ENCODE results near the gene STARD3. TPM values are rescaled to one million over a fixed set of nuclear protein-coding genes. Genes with fewer than 3 reads are reported as not detected.

STARD3 gene
- total and polyA plus RNA-seq, 2 of the 13 experiments (the other 11 are each of a cell fraction or from before 2014, with no cell fraction given): 34.6 to 100 TPM

DNA sequence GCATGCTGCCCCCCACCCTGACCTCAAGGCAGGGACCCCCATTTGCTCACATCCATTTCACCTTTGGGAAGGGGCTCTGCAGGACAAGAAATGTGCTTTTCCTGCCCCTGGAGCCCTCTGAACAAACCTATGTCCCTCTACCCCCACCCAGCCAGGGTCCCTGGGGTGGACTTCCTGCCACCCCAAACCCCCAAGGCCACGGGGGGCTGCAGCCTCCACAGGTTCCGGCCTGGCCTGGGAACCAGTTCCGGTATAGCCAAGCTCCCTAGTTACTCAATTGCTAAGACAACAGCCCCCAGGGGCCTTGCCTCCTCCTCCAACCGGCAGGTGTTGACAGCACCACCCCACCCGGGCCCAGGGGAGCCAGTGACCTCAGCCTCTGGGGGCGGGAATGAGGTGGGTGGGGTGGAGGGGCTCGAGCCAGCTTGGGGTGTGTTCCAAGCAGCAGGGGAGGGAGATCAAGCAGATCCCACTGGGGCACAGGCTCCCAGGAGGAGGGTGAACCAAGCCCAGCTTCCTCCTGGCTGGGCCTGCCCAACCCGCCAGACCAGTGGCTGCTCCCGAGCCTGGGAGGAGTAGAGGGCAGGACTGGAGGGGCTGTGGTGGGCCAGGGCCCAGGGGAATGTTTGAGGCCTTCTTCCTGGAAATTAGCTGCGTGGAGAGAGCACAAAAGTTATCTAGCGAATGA is 37.9 kb downstream of the STARD3 start (continued):
- TF ChIP-seq, protein P1, sequence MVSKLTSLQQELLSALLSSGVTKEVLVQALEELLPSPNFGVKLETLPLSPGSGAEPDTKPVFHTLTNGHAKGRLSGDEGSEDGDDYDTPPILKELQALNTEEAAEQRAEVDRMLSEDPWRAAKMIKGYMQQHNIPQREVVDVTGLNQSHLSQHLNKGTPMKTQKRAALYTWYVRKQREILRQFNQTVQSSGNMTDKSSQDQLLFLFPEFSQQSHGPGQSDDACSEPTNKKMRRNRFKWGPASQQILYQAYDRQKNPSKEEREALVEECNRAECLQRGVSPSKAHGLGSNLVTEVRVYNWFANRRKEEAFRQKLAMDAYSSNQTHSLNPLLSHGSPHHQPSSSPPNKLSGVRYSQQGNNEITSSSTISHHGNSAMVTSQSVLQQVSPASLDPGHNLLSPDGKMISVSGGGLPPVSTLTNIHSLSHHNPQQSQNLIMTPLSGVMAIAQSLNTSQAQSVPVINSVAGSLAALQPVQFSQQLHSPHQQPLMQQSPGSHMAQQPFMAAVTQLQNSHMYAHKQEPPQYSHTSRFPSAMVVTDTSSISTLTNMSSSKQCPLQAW (CRISPR knock-in tag; IDR thresholded peaks at IDR 0.05): peak; percentile 91
- TF ChIP-seq ZNF275 (CRISPR knock-in tag; IDR thresholded peaks at IDR 0.05; ENCODE audit: borderline replicate concordance): no peak
- TF ChIP-seq IKZF1 (IDR thresholded peaks at IDR 0.05): no peak
- TF ChIP-seq ZNF205 (CRISPR knock-in tag; IDR thresholded peaks at IDR 0.05): 0 out of 2 replicates have a peak, but pooled peaks have one; percentile 58
- TF ChIP-seq ZBTB2 (CRISPR knock-in tag; IDR thresholded peaks at IDR 0.05; ENCODE audit: low read depth): no peak
- TF ChIP-seq SRF (IDR thresholded peaks at IDR 0.05; ENCODE audit: low read depth, low read length): no peak
- TF ChIP-seq, protein P2, sequence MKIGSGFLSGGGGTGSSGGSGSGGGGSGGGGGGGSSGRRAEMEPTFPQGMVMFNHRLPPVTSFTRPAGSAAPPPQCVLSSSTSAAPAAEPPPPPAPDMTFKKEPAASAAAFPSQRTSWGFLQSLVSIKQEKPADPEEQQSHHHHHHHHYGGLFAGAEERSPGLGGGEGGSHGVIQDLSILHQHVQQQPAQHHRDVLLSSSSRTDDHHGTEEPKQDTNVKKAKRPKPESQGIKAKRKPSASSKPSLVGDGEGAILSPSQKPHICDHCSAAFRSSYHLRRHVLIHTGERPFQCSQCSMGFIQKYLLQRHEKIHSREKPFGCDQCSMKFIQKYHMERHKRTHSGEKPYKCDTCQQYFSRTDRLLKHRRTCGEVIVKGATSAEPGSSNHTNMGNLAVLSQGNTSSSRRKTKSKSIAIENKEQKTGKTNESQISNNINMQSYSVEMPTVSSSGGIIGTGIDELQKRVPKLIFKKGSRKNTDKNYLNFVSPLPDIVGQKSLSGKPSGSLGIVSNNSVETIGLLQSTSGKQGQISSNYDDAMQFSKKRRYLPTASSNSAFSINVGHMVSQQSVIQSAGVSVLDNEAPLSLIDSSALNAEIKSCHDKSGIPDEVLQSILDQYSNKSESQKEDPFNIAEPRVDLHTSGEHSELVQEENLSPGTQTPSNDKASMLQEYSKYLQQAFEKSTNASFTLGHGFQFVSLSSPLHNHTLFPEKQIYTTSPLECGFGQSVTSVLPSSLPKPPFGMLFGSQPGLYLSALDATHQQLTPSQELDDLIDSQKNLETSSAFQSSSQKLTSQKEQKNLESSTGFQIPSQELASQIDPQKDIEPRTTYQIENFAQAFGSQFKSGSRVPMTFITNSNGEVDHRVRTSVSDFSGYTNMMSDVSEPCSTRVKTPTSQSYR (CRISPR knock-in tag; IDR thresholded peaks at IDR 0.05; ENCODE audit: borderline replicate concordance): peak; percentile 20; the same call in 1 of the 2 replicates
- TF ChIP-seq BORCS8-MEF2B (CRISPR knock-in tag; IDR thresholded peaks at IDR 0.05): peak; percentile 73
- TF ChIP-seq ZNF362 (CRISPR knock-in tag; IDR thresholded peaks at IDR 0.05; ENCODE audit: borderline replicate concordance): no peak
- TF ChIP-seq SETDB1 (CRISPR knock-in tag; IDR thresholded peaks at IDR 0.05; ENCODE audit: borderline replicate concordance): no peak
- TF ChIP-seq ZNF260 (CRISPR knock-in tag; IDR thresholded peaks at IDR 0.05; ENCODE audit: borderline replicate concordance, low read depth): no peak
- TF ChIP-seq, protein P3, sequence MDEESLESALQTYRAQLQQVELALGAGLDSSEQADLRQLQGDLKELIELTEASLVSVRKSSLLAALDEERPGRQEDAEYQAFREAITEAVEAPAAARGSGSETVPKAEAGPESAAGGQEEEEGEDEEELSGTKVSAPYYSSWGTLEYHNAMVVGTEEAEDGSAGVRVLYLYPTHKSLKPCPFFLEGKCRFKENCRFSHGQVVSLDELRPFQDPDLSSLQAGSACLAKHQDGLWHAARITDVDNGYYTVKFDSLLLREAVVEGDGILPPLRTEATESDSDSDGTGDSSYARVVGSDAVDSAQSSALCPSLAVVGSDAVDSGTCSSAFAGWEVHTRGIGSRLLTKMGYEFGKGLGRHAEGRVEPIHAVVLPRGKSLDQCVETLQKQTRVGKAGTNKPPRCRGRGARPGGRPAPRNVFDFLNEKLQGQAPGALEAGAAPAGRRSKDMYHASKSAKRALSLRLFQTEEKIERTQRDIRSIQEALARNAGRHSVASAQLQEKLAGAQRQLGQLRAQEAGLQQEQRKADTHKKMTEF (CRISPR knock-in tag; IDR thresholded peaks at IDR 0.05): peak; percentile 89
- no peak for TF ChIP-seq NR2F2 (IDR thresholded peaks at IDR 0.05; ENCODE audit: borderline replicate concordance, low read depth)
- TF ChIP-seq ZBTB21 (CRISPR knock-in tag; IDR thresholded peaks at IDR 0.05): no peak
- no peak for TF ChIP-seq NFRKB (IDR thresholded peaks at IDR 0.05)
- TF ChIP-seq ZNF333 (CRISPR knock-in tag; IDR thresholded peaks at IDR 0.05; ENCODE audit: borderline replicate concordance): no peak
- TF ChIP-seq BRD4 (CRISPR knock-in tag; IDR thresholded peaks at IDR 0.05): no peak
- TF ChIP-seq NFE2L1 (CRISPR knock-in tag; IDR thresholded peaks at IDR 0.05; ENCODE audit: borderline replicate concordance): no peak
- no peak for TF ChIP-seq NAIF1 (CRISPR knock-in tag; IDR thresholded peaks at IDR 0.05; ENCODE audit: borderline replicate concordance)
- TF ChIP-seq TCF7 (IDR thresholded peaks at IDR 0.05; ENCODE audit: low read depth): no peak

Measured in HepG2 (cell line).